GM10266 (cell line): ENCODE measurements around the gene CELSR1.

Experiments
- DNase-seq: peaks from one replicate; pipeline ENCODE4 v3.0.0; 2012; ENCODE audit errors: extremely low spot score
- CTCF ChIP-seq: IDR thresholded peaks from 2 replicates; pipeline ENCODE4 v1.5.1; 2012; ENCODE audit warnings: mild to moderate bottlenecking, low read depth; ENCODE audit not compliant: control insufficient read depth, insufficient read depth; ENCODE audit errors: missing control alignments

The CELSR1 gene, protein sequence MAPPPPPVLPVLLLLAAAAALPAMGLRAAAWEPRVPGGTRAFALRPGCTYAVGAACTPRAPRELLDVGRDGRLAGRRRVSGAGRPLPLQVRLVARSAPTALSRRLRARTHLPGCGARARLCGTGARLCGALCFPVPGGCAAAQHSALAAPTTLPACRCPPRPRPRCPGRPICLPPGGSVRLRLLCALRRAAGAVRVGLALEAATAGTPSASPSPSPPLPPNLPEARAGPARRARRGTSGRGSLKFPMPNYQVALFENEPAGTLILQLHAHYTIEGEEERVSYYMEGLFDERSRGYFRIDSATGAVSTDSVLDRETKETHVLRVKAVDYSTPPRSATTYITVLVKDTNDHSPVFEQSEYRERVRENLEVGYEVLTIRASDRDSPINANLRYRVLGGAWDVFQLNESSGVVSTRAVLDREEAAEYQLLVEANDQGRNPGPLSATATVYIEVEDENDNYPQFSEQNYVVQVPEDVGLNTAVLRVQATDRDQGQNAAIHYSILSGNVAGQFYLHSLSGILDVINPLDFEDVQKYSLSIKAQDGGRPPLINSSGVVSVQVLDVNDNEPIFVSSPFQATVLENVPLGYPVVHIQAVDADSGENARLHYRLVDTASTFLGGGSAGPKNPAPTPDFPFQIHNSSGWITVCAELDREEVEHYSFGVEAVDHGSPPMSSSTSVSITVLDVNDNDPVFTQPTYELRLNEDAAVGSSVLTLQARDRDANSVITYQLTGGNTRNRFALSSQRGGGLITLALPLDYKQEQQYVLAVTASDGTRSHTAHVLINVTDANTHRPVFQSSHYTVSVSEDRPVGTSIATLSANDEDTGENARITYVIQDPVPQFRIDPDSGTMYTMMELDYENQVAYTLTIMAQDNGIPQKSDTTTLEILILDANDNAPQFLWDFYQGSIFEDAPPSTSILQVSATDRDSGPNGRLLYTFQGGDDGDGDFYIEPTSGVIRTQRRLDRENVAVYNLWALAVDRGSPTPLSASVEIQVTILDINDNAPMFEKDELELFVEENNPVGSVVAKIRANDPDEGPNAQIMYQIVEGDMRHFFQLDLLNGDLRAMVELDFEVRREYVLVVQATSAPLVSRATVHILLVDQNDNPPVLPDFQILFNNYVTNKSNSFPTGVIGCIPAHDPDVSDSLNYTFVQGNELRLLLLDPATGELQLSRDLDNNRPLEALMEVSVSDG (N-terminal part only)

DNA sequence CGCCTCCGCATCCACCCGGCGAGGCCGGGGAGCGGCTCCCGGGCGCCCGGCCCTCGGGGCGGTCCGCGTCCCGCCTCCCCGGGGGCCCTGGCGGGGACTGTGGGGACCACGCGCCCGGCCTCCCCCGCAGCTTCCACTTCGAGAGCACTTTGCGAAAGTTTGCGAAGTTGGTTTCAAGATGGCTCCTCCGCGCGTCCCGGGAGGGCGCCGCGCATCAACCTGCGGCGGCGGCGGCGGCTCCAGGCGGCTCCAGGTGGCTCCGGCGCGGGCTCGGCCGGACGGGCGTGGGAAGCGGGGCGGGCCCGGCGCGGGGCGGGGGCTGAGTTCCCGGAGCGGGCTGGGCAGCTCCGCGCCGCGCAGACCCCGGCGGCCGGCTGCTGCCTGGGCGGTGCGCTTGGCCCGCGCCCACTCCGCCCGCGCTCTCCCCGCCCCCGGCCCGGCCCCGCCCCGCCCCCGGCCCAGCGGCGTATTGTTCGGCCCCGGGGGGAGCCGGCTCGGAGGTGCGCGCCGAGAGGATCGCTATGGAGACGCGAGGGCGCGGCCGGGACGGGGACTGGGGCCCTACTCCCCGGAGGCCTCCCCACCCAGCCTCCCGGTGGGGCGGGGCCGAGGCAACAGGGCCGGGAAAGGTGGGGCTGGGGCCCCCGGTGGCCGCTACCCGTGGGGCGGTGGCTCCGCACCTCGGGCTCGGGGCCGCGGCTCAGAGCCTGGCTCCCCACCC, at the start of gene CELSR1:
CELSR1 (minus strand) TSS at position 396 of the 721 bp plus-strand sequence. CDS start 450 bp downstream, outside the sequence.
- peak; percentile 69 for DNase-seq

GRCh38 chr22:46587061-46587460, 49.6 kb upstream of the CELSR1 start:
- peak; percentile 76 for DNase-seq
- no peak for TF ChIP-seq CTCF

More for the DNA sequence above, at the start of gene CELSR1:
- TF ChIP-seq CTCF, result no peak

DNA sequence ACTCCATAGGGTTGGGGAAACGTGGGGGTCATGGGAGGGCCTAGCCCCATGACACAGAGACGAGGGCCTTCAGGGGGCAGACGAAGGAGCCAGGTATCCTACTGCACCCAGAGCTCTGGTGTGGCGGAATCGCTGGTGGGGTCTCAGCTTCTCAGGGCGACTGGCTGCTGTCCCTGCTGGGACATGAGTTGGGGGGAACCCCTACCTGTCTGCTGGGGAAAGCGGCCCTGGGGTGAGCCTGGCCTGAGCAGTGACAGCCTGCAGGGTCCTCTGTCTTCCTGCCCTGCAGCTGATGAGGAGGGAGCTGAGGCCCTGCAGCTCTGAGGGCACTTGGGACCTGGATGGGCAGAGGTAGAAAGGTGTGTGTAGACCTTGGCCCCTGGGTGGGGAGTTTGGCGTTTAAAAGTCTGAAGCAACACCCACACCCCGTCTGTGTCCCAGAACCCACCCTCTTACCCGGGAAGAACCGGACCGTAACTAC, 49.2 kb upstream of the CELSR1 start:
- no peak for TF ChIP-seq CTCF
- DNase-seq, result no peak

DNA sequence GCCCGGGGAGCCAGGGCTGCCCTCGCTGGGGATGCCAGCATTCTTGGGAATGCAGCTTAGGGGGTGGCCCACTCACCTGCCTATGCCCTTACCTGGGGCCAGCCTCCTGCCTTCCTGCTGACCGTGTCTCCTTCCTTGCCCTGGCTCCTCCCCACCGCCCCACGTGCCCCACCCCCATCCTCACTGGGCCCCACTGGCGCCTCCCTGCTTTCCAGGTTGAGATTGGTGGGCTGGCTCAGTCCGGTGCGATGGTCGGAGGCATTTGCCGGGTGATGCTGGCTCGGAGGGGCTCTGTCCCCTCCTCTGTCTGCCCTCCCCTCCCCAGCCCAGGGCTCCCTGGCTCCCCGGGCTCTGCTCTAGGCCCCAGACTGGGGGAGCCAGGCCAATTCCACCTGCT, 48.7 kb upstream of the CELSR1 start:
- no peak for TF ChIP-seq CTCF
- no peak for DNase-seq

- DNase-seq, result no peak
- TF ChIP-seq CTCF, result no peak
Observed at GRCh38 chr22:46585340-46586122, 48.1 kb upstream of the CELSR1 start.
